Muscle of leg (tissue), 11 donors: Measurements from ENCODE around the gene BNIP5. TPM values are rescaled to one million over a fixed set of nuclear protein-coding genes. Genes with fewer than 3 reads are reported as not detected.

Source experiments
- DNase-seq: peaks from one replicate; pipeline ENCODE4 v3.0.0; 2013
- H3K27ac ChIP-seq: one replicate; pipeline ENCODE4 v1.5.1; 2013; ENCODE audit warnings: mild to moderate bottlenecking, low read length, control low read depth
- H3K27me3 ChIP-seq: one replicate; pipeline ENCODE4 v1.6.1; 2013; ENCODE audit warnings: low read length; ENCODE audit not compliant: control insufficient read depth, insufficient read depth
- H3K36me3 ChIP-seq: one replicate; pipeline ENCODE4 v1.6.1; 2013; ENCODE audit warnings: low read length; ENCODE audit not compliant: control insufficient read depth, insufficient read depth
- H3K4me1 ChIP-seq: one replicate; pipeline ENCODE4 v1.6.1; 2013; ENCODE audit warnings: low read length; ENCODE audit not compliant: control insufficient read depth, insufficient read depth
- H3K4me3 ChIP-seq: one replicate; pipeline ENCODE4 v1.5.1; 2013; ENCODE audit warnings: low read length, control low read depth
- H3K9me3 ChIP-seq: replicated peaks from 2 replicates; pipeline ENCODE4 v1.6.1; 2013; ENCODE audit warnings: low read depth, low read length; ENCODE audit not compliant: control insufficient read depth
- WGBS: methylation state at CpG from one replicate; pipeline ENCODE4 v1.1.5; 2013; ENCODE audit warnings: missing lambda C conversion rate; ENCODE audit not compliant: insufficient coverage; 5-methylcytosine and 5-hydroxymethylcytosine counted together
- polyA plus RNA-seq, 8 donors: library from polyadenylated mRNA; unstranded; fragments of 120-200 nt; gene quantifications; one replicate each; pipeline versions ENCODE4 v1.2.1 to v1.2.3, GENCODE V29; 2013; ENCODE audit warnings: inconsistent platforms in 1 of 8, low replicate concordance in 1 of 8; ENCODE audit not compliant: insufficient read length in 8 of 8, insufficient read depth in 1 of 8
- total RNA-seq: library from RNA; stranded (reverse); fragments of 120-200 nt; gene quantifications from one replicate; pipeline ENCODE4 v1.2.4, GENCODE V29; 2013

The BNIP5 gene
- total and polyA plus RNA-seq, 9 donors, result 0.04 to 0.65 (median 0.07) TPM; not detected in 2

DNA sequence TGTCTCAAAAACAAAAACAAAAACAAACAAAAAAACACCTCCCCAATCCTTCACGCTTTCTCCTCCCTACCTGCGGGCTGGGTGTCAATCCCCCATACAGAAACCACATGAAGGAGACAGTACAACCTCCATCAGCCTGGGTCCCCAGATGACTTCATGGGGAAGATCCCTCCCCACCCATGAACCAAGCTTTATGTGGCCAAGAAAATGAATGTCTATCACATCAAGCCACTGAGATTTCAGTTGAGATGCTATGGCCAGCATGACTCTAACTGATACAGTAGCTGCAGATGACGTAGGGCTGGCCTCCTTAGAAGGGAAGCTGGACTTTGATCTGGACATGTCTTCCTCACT, 21.2 kb upstream of the BNIP5 start:
- Histone ChIP-seq H3K4me3 (no peak overlapping the region), H3K9me3 (no peaks in the 10 kb centered on the region), H3K27ac (no peak overlapping the region), H3K27me3 (peaks cover 10% of the 10 kb centered on the region), H3K36me3 (no peaks in the 10 kb centered on the region), H3K4me1 (peaks cover 20% of the 10 kb centered on the region)
- 64% methylated on average over 1 of the region's 3 CpGs for WGBS
- DNase-seq, result no peak

DNA sequence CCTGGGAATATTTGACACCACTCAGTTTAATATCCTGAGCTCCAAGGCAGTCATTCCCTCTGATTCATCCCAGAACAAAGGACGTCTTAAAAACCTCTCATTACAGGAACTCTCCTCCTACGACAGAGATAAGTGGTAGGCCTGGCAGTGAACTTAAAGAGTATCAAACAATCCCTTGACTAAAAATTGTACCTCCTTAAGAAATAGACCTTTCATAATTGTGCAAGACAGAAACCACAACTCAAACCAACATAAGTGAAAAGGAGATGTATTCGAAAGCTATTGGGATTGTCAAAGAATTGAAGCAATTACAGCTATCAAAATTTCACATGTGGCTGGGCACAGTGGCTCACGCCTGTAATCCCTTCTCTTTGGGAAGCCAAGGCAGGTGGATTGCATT, 19.1 kb upstream of the BNIP5 start:
- no peak for DNase-seq
- H3K4me1 ChIP-seq, result peaks cover 20% of the 10 kb centered on the region
- 40% methylated on average over 1 of the region's 4 CpGs for WGBS

DNA sequence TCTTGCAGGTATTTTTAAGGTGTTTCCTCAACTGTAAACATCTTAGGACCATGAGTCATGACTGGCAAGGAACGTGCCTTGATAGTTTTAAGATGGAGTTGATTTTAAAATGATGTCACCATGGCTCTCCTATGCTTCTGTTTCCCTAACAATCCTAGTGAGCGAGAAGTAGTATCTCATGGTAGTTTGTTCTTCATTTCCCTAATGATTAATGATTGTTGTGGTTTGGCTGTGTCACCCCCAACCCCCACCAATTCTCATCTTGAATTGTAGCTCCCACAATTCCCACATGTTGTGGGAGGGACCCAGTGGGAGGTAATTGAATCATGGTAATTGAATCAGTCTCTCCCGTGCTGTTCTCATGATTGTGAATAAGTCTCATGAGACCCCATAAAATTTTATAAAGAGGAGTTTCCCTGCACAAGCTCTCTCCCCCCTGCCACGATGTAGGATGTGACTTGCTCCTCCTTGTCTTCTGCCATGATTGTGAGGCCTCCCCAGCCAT, 16.8 kb upstream of the BNIP5 start:
- 57% methylated on average over 1 of the region's 4 CpGs for WGBS
- no peaks in the 10 kb centered on the region for H3K36me3 ChIP-seq
- peaks cover 5% of the 10 kb centered on the region for H3K9me3 ChIP-seq
- H3K27ac ChIP-seq, result no peak overlapping the region
- H3K27me3 ChIP-seq, result peaks cover 8% of the 10 kb centered on the region
- no peak for DNase-seq
- H3K4me3 ChIP-seq, result no peak overlapping the region
- H3K4me1 ChIP-seq, result peaks cover 9% of the 10 kb centered on the region

More for the DNA sequence above, 19.1 kb upstream of the BNIP5 start:
- Histone ChIP-seq H3K27ac (no peak overlapping the region), H3K9me3 (peaks cover 5% of the 10 kb centered on the region), H3K36me3 (no peaks in the 10 kb centered on the region), H3K4me3 (no peak overlapping the region), H3K27me3 (peaks cover 8% of the 10 kb centered on the region)

DNA sequence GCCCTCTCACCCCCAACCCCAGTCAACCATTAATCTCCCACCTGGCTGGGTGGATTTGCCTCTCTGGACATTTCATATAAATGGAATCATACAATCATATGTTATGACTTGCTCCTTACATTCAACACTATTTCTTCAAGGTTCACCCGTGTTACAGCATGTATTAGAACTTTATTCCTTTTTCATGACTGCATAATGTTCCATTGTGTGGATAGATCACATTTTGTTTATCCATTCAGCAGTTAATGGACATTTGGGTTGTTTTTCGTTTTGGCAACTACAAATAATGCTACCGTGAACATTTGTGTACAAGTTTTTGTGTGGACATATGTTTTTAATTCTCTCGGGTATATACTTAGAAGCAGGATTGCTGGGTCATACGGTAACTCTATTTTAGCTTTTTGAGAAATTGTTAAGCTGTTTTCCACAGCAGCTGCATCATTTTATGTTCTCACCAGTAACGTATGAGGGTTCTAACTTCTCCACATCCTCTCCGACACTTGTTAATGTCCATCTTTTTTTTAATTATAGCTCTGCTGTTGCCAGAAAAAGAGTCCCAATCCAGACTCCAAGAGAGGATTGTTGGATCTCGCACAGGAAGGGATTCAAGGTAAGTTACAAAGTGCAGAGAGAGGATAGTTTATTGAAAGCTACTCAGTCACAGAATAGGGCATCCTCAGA, 15.9 kb upstream of the BNIP5 start:
- Histone ChIP-seq H3K4me3 (no peak overlapping the region), H3K27ac (no peak overlapping the region), H3K9me3 (peaks cover 5% of the 10 kb centered on the region), H3K4me1 (peaks cover 2% of the 10 kb centered on the region), H3K36me3 (no peaks in the 10 kb centered on the region), H3K27me3 (peaks cover 8% of the 10 kb centered on the region)
- 70% methylated on average over 2 of the region's 8 CpGs for WGBS
- no peak for DNase-seq

DNA sequence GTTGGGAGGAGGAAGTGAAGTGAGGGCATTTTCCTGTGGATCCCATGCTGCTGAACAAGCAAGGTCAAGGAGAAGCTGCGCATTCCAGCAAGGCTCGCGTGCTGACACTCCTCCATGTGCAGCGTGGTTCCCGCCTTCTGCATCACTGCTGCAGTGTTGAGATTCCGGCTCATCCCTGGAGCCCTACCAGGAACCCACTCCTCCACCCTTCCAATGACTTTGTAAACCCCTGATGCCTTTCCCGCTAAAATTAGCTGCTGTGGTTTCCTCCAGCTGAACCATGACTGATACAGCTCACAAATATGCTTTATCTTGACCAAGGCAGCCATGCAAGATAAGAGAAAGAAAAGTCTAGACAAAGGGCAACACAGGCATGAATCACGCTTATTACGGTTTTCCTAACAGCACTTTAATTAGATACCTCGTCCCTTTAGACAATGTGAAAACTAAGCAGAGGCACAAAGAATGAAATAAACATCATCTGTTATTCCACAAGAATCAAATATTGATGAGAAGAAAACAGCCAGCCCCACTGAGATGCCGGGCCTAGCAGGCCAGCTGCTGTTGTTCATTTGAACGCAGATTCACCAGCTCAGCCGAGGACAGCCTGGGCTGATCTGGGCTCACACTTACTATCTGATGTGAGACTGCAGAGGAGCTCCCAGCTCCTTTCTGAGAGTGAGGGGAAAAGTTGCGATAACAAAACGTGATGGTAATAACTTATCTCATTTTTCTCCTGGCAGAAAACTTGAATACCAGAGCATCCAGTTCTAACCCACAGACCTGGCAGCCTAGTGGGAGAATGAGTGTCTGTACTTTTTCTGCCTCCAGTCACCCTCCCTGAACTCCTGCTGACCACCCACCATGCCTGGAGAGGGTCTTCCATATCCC, 14.2 kb upstream of the BNIP5 start:
- DNase-seq, result no peak
- H3K27me3 ChIP-seq, result peaks cover 11% of the 10 kb centered on the region
- peaks cover 2% of the 10 kb centered on the region for H3K4me1 ChIP-seq
- H3K27ac ChIP-seq, result no peak overlapping the region
- H3K9me3 ChIP-seq, result peaks cover 5% of the 10 kb centered on the region
- H3K4me3 ChIP-seq, result no peak overlapping the region
- 60% methylated on average over 8 of the region's 15 CpGs for WGBS
- no peaks in the 10 kb centered on the region for H3K36me3 ChIP-seq

DNA sequence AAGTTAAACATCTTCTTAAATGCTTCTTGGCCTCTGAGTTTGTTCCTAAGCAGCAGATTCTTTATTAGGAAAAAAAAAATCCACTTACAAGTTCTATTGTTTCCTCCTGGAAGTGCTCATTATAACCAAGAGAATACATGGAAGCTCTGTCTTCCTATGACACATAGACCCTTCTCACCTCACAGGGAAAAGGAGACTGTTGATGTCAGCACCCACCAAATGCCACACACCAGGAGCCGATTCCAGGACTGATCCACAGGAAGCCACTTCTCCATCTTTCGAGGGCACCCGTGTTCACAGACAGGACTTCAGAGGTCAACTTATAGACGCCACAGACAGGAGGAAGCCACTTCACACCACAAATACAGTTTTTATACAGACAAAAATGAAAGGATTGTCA, 13.4 kb upstream of the BNIP5 start:
- Histone ChIP-seq H3K4me1 (peaks cover 2% of the 10 kb centered on the region), H3K9me3 (peaks cover 5% of the 10 kb centered on the region), H3K27ac (no peak overlapping the region), H3K27me3 (peaks cover 11% of the 10 kb centered on the region), H3K4me3 (no peak overlapping the region), H3K36me3 (no peaks in the 10 kb centered on the region)
- DNase-seq, result no peak
- WGBS, result no CpG with 5 or more reads among the region's 4 CpGs

DNA sequence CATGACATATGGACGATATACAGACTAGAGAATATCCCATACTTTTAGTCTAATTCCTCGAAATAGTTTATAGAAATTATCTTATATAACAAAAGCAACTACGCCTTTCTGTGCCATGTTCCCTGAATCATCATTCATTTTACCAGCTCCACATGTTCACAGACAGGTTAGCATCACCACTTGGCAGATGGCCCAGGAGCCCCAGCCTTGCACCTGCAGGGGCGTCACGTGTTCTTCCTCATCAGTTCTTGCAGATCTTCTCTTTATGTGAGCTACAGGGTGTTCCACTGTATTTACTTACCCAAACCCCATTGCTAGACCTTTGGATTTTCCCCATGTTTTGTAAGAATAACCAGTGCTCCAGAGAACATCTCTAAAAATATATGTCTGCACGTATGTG, 12.6 kb upstream of the BNIP5 start:
- Histone ChIP-seq H3K27me3 (peaks cover 11% of the 10 kb centered on the region), H3K9me3 (peaks cover 5% of the 10 kb centered on the region), H3K4me3 (no peak overlapping the region), H3K4me1 (peaks cover 2% of the 10 kb centered on the region), H3K27ac (no peak overlapping the region), H3K36me3 (no peaks in the 10 kb centered on the region)
- 67% methylated on average over 3 of the region's 6 CpGs for WGBS
- no peak for DNase-seq

DNA sequence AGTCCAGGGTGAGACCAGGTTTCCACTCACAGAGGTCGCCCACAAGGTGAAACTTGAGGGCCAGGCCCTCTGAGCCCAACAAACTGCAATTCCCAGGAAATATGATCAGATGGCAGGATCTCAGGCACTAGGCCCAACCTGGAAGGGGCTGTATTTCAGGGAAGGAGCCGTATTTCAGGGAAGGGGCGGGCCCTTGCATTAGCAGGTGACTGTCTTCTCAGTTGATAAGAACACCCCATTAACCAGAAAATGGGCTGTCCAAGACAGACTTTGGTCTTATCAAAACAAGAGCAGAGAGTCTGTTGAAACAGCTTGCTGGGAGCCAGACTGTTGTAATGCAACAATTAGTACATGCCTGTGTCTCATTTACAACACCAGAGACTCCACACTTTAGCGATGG, 10.9 kb upstream of the BNIP5 start:
- no peak for DNase-seq
- Histone ChIP-seq H3K4me1 (peaks cover 2% of the 10 kb centered on the region), H3K4me3 (no peak overlapping the region), H3K9me3 (peaks cover 3% of the 10 kb centered on the region), H3K27me3 (peaks cover 18% of the 10 kb centered on the region), H3K27ac (no peak overlapping the region), H3K36me3 (no peaks in the 10 kb centered on the region)
- 89% methylated on average over 2 of the region's 4 CpGs for WGBS

DNA sequence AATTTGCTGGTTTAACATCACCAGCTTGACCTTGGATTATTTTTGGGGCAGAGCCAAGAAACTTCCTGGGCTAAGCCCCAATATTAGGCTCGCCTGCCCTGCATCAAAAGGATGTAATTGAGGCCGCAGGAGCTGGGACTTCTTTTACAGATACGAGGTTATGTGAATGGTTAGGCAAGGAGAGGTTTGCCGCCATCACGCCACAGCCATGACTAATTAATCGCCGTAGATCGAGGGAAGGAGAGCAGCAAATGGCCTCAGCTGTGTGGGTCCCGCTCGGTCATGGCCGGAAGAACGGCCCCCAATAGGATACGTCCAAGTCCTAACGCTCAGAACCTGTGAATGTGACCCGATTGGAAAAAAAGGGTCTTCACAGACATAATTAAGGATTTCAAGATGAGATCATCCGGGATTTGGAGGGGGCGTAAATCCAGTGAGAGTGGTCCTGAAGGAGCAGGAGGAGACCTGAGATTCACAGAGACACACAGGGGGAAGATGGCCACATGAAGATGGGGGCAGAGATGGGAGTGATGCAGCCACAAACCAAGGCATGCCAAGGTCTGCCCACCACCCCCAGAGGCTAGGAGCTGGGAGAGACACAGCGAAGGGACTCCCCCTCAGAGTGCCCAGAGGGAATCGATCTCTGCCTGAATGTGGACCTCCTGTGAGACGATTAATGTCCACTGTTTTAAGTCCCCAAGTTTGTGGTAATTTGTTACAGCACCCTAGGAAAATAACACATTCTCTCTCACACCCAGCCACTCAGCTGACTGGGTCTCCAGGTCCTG, 10.0 kb upstream of the BNIP5 start:
- Histone ChIP-seq H3K36me3 (no peaks in the 10 kb centered on the region), H3K27me3 (peaks cover 22% of the 10 kb centered on the region), H3K27ac (no peak overlapping the region), H3K4me3 (no peak overlapping the region), H3K4me1 (peaks cover 2% of the 10 kb centered on the region), H3K9me3 (no peaks in the 10 kb centered on the region)
- DNase-seq, result no peak
- WGBS, result 79% methylated on average over 15 of the region's 20 CpGs
